ENCODE results near the gene TTF1. TPM values are rescaled to one million over a fixed set of nuclear protein-coding genes. Genes with fewer than 3 reads are reported as not detected.

The TTF1 gene
- total RNA-seq, 1 experiment from 2014 or later: 26.9 TPM

DNA sequence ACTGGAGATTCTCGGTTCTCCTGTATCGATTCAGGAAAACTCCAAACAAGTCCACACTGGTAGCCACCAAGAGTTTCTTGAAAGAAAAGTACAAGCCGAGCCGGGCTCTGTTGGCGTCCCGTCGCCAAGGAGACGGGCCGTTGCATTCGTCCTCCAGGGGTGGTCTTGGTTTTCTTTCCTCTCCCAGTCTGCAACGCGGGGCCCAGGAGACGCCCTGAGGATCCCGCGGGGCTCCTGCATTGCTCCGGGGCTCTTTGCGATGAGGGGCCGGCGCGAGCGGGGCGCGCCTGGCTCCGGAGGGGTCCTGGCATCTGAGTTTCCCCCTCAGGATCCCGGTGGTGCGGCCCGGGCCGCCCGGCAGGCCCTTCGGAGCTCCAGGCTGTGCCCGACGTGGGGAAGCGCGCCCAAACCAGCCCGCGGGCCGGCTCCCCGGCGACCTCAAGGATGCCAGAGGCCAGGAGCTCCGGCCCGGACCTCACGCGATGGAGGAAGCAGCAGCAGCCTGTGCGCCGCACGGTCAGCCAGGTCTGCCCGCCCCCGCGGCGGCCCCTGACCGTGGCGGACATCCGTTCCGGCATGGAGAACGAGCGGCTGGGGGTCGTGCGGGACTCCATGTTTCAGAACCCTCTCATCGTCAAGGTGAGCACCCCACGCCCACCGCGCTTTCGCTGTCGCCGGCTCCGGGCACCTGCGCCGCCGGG, 3.3 kb upstream of the TTF1 start, which contains the start of gene CFAP77:
Gene CFAP77 (plus strand): TSS at position 384 of the 701 bp plus-strand sequence. CDS start 61 bp downstream, at position 445.
- H2AK5ac ChIP-seq (ENCODE audit: insufficient read length, low read length): no peak within 1 kb of the TSS
- H3K56ac ChIP-seq (ENCODE audit: insufficient read length, low read depth, low read length): no peak within 1 kb of the TSS
- H3K4ac ChIP-seq (ENCODE audit: low read depth, low read length): no peak within 1 kb of the TSS
- DNase-seq: peak; percentile 70
- no peak within 1 kb of the TSS for H3K27ac ChIP-seq (ENCODE audit: insufficient read length, low read depth, low read length)
- H4K20me1 ChIP-seq (ENCODE audit: control insufficient read depth, insufficient read depth, insufficient read length): no peaks in the 10 kb centered on the region
- peaks cover 44% of the 10 kb centered on the region for H3K27me3 Mint-ChIP-seq (ENCODE audit: low read depth)
- no peak within 1 kb of the TSS for H3T11ph ChIP-seq (ENCODE audit: low read length)
- H4K5ac ChIP-seq (ENCODE audit: insufficient read length, low read depth, low read length): no peak within 1 kb of the TSS
- no peak within 1 kb of the TSS for H3K18ac ChIP-seq (ENCODE audit: insufficient read length, low read depth, low read length)
- no peak within 1 kb of the TSS for H2BK20ac ChIP-seq (ENCODE audit: low read depth, low read length, poor library complexity, severe bottlenecking)
- H3K14ac ChIP-seq (ENCODE audit: insufficient read depth, low read length): no peak within 1 kb of the TSS
- H3K4me3 Mint-ChIP-seq: peak within 1 kb of the TSS; percentile 57 to 82
- no CpG with 5 or more reads among the region's 69 CpGs for WGBS (ENCODE audit: extremely low coverage, insufficient read length, low lambda C conversion rate)
- no peak within 1 kb of the TSS for H2BK15ac ChIP-seq (ENCODE audit: low read depth, low read length)
- TF ChIP-seq, protein P1, sequence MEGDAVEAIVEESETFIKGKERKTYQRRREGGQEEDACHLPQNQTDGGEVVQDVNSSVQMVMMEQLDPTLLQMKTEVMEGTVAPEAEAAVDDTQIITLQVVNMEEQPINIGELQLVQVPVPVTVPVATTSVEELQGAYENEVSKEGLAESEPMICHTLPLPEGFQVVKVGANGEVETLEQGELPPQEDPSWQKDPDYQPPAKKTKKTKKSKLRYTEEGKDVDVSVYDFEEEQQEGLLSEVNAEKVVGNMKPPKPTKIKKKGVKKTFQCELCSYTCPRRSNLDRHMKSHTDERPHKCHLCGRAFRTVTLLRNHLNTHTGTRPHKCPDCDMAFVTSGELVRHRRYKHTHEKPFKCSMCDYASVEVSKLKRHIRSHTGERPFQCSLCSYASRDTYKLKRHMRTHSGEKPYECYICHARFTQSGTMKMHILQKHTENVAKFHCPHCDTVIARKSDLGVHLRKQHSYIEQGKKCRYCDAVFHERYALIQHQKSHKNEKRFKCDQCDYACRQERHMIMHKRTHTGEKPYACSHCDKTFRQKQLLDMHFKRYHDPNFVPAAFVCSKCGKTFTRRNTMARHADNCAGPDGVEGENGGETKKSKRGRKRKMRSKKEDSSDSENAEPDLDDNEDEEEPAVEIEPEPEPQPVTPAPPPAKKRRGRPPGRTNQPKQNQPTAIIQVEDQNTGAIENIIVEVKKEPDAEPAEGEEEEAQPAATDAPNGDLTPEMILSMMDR (conservative IDR thresholded peaks at IDR 0.05): no peak
- no peaks in the 10 kb centered on the region; the same call in 1 of the 2 replicates for H3K27me3 ChIP-seq (ENCODE audit: insufficient read depth, low read length)
- peak within 1 kb of the TSS; percentile 63 for H3K4me2 ChIP-seq (ENCODE audit: insufficient read depth, insufficient read length, low read length)
- peaks cover 3% of the 10 kb centered on the region; the same call in 1 of the 2 replicates for H3K4me1 ChIP-seq (ENCODE audit: insufficient read depth, low read length)
- H3K36me3 Mint-ChIP-seq (ENCODE audit: insufficient read depth in 1 of 3, low read depth in 3 of 3): no peaks in the 10 kb centered on the region; a peak in 1 of 7 replicates
- no peak within 1 kb of the TSS for H3K9ac ChIP-seq (ENCODE audit: extremely low read depth, insufficient read length, low read length)
- H2BK5ac ChIP-seq (ENCODE audit: insufficient read length, low read length): no peak within 1 kb of the TSS
- peak within 1 kb of the TSS in 1 of 3 experiments; percentile 61; a peak in 1 of 7 replicates for H3K27ac Mint-ChIP-seq
- H4K8ac ChIP-seq (replicated peaks; ENCODE audit: insufficient read length, low read depth, low read length): no peak within 1 kb of the TSS
- H3K79me2 ChIP-seq (ENCODE audit: insufficient read depth, low read length): peaks cover 3% of the 10 kb centered on the region; the same call in 1 of the 2 replicates
- no peak within 1 kb of the TSS for H2AFZ ChIP-seq (ENCODE audit: low read length)
- no peak within 1 kb of the TSS for H2BK12ac ChIP-seq (ENCODE audit: insufficient read length, low read depth, low read length)
- no peak within 1 kb of the TSS for H4K91ac ChIP-seq (ENCODE audit: insufficient read length, low read depth, low read length)
- peaks cover 33 to 44% of the 10 kb centered on the region in 2 experiments for H3K4me1 Mint-ChIP-seq
- peaks cover 14% of the 10 kb centered on the region for H3K23me2 ChIP-seq (ENCODE audit: insufficient read length, low read depth, low read length, poor library complexity, severe bottlenecking)
- H3K9me3 Mint-ChIP-seq: no peaks in the 10 kb centered on the region; a peak in 2 of 5 replicates
- no peak within 1 kb of the TSS for H2BK120ac ChIP-seq (ENCODE audit: low read depth, low read length, poor library complexity, severe bottlenecking)
- H3K23ac ChIP-seq (ENCODE audit: insufficient read length, low read depth, low read length): no peak within 1 kb of the TSS
- H3K79me1 ChIP-seq (ENCODE audit: insufficient read depth, low read depth, low read length, poor library complexity, severe bottlenecking): no peaks in the 10 kb centered on the region
- H3K9me3 ChIP-seq (ENCODE audit: control insufficient read depth, low read depth, low read length): no peaks in the 10 kb centered on the region
